HT1080 (cell line): ENCODE data around the gene UBE2S. TPM values are rescaled to one million over a fixed set of nuclear protein-coding genes. Genes with fewer than 3 reads are reported as not detected.
"Not testable (repeated sequence)": the region's sequence is repeated elsewhere in the genome, so short reads cannot be mapped to it uniquely, and the experiment has no call there.

Experiments used
- DNase-seq: peaks from one replicate; pipeline ENCODE4 v3.0.0-alpha.2; 2015; ENCODE audit warnings: low read depth
- total RNA-seq: library from RNA; depleted of rRNA; stranded (reverse); fragments of >200 nt; shearing (Covaris generic); gene quantifications from 2 replicates; pipeline ENCODE4 v1.2.3, GENCODE V29; 2014

UBE2S gene
- total RNA-seq, 1 experiment from 2014 or later: 1,047 TPM

DNA sequence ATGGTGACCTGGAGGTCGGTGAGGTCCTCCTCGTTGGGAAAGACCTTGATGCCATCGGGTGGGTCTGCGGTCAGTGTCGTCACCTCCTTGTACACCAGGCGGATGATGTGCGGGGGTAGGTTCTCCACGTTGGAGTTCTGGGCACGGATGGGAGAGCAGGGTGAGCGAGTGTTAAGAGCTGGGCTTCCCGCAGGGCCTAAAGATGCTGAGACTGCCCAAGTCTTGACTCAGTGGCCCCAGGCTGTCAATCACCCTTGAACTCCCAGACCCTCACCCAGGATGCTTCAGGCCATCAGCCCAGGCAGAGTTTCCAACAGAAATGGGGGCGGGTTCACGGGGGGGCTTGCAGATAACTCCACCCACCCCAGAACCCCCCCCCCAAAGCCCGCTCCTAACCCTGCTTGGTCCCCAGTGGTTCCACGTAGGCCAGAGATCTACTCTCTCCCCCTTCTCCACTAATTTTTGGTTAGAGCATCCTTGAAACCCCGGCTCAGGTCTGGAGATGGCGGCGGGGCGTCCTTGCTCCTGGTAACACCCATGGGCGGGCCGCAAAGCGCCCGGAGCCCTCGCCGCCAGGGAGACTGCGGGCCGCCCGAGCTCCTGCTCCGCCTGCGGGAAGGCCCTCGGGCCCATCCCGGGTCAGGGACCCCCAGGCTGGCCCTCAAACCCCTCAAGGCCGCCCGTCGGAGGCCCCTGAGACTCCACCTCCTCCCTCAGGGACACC is 600 bp downstream of the UBE2S start:
- no peak for DNase-seq

- no peak for DNase-seq
Measured at GRCh38 chr19:55406091-55406825, 1.3 kb downstream of the UBE2S start.

DNA sequence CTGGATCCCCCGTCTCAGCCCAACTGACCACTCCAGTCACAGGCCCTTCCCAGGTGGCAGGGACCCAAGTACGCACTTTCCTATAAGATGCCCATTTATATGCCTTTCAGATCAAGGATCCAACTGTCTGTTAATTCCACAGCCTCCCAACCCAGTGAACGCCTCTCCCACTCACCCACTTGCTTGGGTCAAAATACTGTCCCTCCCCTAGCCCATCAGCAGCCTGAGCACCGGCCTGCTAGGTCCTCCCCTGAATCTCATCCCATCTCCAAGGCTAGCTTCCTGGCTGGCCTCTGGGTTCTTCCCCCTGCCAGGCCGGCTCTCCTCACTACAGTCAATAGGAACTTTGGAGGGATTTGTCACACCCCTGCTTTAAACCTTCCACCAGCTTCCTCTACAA is 1.9 kb downstream of the UBE2S start:
- DNase-seq: no peak

- no peak for DNase-seq
Measured at GRCh38 chr19:55402509-55402908, 5.1 kb downstream of the UBE2S start.

GRCh38 chr19:55401390-55401789 is 6.2 kb downstream of the UBE2S start:
- DNase-seq: not testable (repeated sequence)

GRCh38 chr19:55400281-55401087 is 7.1 kb downstream of the UBE2S start:
- no peak for DNase-seq

GRCh38 chr19:55398200-55398925 is 9.2 kb downstream of the UBE2S start:
- no peak for DNase-seq

DNA sequence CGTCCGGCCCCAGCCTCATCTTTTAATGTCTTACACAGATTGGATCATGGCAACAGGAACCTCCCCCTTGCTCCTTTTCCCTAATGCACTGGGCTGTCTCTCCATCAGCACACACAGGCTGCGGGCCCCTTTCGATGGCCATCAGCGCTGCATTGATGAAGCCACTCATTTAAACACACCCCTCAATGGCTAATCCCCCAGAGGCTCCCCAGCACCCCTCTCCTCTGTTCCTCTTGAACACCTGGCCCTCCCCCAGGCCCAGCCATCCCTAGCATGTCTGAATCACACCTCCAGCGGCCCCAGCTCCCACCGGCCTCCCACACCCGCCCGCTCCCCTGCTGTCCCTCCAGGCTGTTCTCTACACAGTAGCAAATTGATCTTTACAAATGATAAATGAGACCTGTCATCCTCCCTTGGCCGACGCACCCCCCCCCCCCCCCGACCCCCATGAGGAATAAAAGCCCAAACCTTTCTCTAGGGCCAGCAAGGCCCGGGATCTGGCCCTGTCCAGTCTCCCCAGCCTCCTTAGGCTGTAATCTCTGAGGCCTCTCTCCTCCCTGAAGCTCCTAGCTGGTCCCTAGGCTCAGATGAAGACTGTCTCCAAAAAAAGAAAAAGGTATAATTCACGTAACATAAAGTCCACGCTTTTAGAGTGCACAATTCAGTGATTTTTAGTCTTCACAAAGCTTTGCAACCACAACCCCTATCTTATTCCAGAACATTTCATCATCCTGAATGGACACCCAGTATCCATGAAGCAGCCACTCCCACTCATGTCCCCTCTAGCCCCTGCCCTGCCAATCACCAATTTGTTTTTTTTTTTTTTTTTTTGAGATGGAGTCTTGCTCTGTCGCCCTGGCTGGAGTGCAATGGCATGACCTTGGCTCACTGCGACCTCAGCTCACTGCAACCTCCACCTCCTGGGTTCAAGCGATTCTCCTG is 14.5 kb downstream of the UBE2S start:
- no peak for DNase-seq

- DNase-seq: no peak
Measured at GRCh38 chr19:55391702-55392615, 15.6 kb downstream of the UBE2S start.

DNA sequence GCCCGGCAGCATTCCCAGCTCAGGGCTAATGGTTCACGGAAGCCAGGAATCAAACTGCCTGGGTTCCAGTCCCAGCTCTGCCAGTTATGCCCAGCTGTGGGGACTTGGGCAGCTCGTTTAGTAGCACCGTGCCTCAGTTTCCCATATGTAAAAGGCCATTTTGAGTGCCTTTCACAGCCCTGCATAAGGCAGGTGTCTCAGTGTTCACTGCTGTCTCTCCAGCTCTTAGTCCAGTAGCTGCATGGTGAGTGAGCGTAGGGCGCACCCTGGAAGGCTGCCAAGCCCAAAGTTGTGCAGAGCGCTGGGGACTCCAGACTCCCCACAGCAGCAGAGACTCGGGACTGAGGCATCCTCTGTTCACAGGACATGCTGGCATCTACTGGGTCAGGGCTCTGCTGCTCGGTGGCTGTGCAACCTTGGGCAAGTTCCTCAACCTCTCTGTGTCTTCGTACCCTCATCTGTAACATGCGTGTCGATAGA is 16.4 kb downstream of the UBE2S start:
- DNase-seq: peak; percentile 42

GRCh38 chr19:55390461-55390880 is 17.1 kb downstream of the UBE2S start:
- DNase-seq: peak; percentile 57

DNA sequence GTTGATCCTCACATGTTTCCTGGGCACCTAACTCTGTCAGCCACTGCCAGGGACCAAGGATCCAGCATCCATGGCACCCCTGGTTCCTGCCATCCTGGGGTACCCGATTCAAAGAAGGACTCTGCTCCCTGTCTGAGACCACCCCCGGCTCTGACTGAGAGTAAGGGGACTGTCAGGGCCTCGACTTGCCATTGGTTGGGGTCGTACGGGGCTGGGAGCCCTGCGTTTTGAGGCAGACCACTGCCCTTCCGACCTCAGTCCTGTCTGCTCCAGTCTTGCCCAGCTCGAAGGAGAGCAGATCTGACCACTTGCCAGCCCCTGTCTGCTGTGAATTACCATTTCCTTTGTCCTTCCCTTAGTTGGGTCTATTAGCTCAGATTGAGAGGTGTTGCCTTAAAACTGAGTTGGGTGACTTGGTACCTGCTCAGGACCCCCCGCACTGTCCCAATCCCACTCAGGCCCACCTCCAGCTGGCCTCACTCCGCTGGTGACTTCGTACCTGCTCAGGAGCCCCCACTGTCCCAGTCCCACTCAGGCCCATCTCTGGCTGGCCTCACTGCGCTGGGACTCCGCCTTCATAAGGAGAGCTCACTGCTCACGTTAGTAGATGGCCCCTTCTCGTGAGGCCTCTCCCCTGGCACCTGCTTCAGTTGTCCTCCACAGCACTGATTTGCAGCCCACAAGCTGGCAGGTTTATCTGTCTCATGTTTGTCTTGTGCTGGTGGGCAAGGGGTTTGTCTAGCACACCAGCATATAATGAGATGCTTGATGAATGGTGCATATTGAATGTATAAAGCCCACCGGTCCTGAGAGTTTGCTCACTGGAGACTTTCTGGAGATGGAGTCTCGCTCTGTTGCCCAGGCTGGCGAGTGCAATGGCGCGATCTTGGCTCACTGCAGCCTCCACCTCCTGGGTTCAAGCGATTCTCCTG is 17.9 kb downstream of the UBE2S start:
- no peak for DNase-seq

GRCh38 chr19:55387736-55388497 is 19.7 kb downstream of the UBE2S start:
- no peak for DNase-seq

- no peak for DNase-seq
Measured at GRCh38 chr19:55386493-55386971, 21.1 kb downstream of the UBE2S start.

GRCh38 chr19:55385724-55386492 is 21.7 kb downstream of the UBE2S start, which contains the start of gene RPL28:
Gene RPL28 (plus strand): TSS chr19:55385932. CDS start chr19:55386358, 426 bp downstream.
- peak; percentile 97 for DNase-seq
